ENCODE results near the gene TIMM17B. TPM values are rescaled to one million over a fixed set of nuclear protein-coding genes. Genes with fewer than 3 reads are reported as not detected.

The TIMM17B gene
- total RNA-seq, 1 donor from 2014 or later, result 58.2 TPM

GRCh38 chrX:48936429-48937053, 39.0 kb upstream of the TIMM17B start:
- H3K27ac Mint-ChIP-seq (ENCODE audit: unreplicated experiment), result no peak overlapping the region
- peaks cover 12% of the 10 kb centered on the region for H3K4me1 ChIP-seq (ENCODE audit: insufficient read depth, low read length)
- H3K4me3 Mint-ChIP-seq (ENCODE audit: unreplicated experiment), result no peak overlapping the region
- peak overlapping the region; percentile 44 for H3K4me2 ChIP-seq (ENCODE audit: low read length)
- no peak overlapping the region for H3K9ac ChIP-seq (ENCODE audit: low read length)
- no peaks in the 10 kb centered on the region for H3K27me3 Mint-ChIP-seq (ENCODE audit: low read depth, unreplicated experiment)
- no peaks in the 10 kb centered on the region for H3K27me3 ChIP-seq (ENCODE audit: insufficient read depth, low read length)
- H3K4me1 Mint-ChIP-seq (ENCODE audit: low read depth, unreplicated experiment), result peaks cover 4% of the 10 kb centered on the region
- DNase-seq (ENCODE audit: low read depth) (no peak), FAIRE-seq (no peak)
- peaks cover 37% of the 10 kb centered on the region for H3K79me2 ChIP-seq (ENCODE audit: insufficient read depth, low read length)
- H3K36me3 Mint-ChIP-seq (ENCODE audit: low read depth, unreplicated experiment), result no peaks in the 10 kb centered on the region
- peaks cover 54% of the 10 kb centered on the region for H4K20me1 ChIP-seq (ENCODE audit: insufficient read depth, low read length)
- no peaks in the 10 kb centered on the region for H3K9me3 Mint-ChIP-seq (ENCODE audit: unreplicated experiment)
- no peak overlapping the region for H3K4me3 ChIP-seq (ENCODE audit: insufficient read depth, low read depth, low read length)
- H2AFZ ChIP-seq (ENCODE audit: low read depth, low read length), result no peak overlapping the region
- H3K36me3 ChIP-seq (ENCODE audit: insufficient read depth, low read length), result peaks cover 12% of the 10 kb centered on the region
- no peak overlapping the region for H3K27ac ChIP-seq (ENCODE audit: low read depth, low read length)
- no peak for TF ChIP-seq EZH2 (IDR thresholded peaks at IDR 0.05; ENCODE audit: insufficient read depth, low read length)
- TF ChIP-seq, protein P1, sequence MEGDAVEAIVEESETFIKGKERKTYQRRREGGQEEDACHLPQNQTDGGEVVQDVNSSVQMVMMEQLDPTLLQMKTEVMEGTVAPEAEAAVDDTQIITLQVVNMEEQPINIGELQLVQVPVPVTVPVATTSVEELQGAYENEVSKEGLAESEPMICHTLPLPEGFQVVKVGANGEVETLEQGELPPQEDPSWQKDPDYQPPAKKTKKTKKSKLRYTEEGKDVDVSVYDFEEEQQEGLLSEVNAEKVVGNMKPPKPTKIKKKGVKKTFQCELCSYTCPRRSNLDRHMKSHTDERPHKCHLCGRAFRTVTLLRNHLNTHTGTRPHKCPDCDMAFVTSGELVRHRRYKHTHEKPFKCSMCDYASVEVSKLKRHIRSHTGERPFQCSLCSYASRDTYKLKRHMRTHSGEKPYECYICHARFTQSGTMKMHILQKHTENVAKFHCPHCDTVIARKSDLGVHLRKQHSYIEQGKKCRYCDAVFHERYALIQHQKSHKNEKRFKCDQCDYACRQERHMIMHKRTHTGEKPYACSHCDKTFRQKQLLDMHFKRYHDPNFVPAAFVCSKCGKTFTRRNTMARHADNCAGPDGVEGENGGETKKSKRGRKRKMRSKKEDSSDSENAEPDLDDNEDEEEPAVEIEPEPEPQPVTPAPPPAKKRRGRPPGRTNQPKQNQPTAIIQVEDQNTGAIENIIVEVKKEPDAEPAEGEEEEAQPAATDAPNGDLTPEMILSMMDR (IDR thresholded peaks at IDR 0.05; ENCODE audit: insufficient read depth, low read depth, low read length), result no peak
- no peaks in the 10 kb centered on the region for H3K9me3 ChIP-seq (ENCODE audit: insufficient read depth, low read depth, low read length)

DNA sequence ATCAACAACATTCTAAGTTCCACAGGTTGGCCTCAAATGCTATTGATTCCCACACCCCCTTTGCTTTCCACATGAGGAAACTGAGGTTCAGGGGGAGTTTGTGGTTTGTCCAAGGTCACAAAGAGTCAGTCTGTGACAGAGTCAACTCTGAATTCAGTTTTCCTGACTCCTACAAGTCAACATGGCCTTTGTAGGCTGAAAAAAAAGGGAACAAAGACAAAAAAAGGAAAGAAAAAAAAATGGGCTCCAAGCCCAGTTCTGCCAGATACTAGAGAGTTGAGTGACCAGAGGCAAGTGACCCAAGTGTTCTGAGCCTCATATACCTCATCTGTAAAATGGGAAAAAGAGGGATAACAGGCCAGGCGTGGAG, 37.7 kb upstream of the TIMM17B start:
- H3K27ac ChIP-seq (ENCODE audit: low read depth, low read length), result no peak overlapping the region
- peaks cover 44% of the 10 kb centered on the region for H4K20me1 ChIP-seq (ENCODE audit: insufficient read depth, low read length)
- no peaks in the 10 kb centered on the region for H3K9me3 Mint-ChIP-seq (ENCODE audit: unreplicated experiment)

More for the DNA sequence above, 37.7 kb upstream of the TIMM17B start:
- FAIRE-seq (no peak), DNase-seq (ENCODE audit: low read depth) (no peak)
- H3K79me2 ChIP-seq (ENCODE audit: insufficient read depth, low read length), result peaks cover 26% of the 10 kb centered on the region
- no peak overlapping the region for H3K4me2 ChIP-seq (ENCODE audit: low read length)
- peaks cover 10% of the 10 kb centered on the region for H3K36me3 ChIP-seq (ENCODE audit: insufficient read depth, low read length)
- Mint-ChIP-seq H3K27ac (ENCODE audit: unreplicated experiment) (no peak overlapping the region), H3K4me3 (ENCODE audit: unreplicated experiment) (no peak overlapping the region), H3K27me3 (ENCODE audit: low read depth, unreplicated experiment) (no peaks in the 10 kb centered on the region), H3K4me1 (ENCODE audit: low read depth, unreplicated experiment) (peaks cover 4% of the 10 kb centered on the region), H3K36me3 (ENCODE audit: low read depth, unreplicated experiment) (no peaks in the 10 kb centered on the region)
- H3K9ac ChIP-seq (ENCODE audit: low read length), result no peak overlapping the region
- H3K9me3 ChIP-seq (ENCODE audit: insufficient read depth, low read depth, low read length), result no peaks in the 10 kb centered on the region
- no peaks in the 10 kb centered on the region for H3K27me3 ChIP-seq (ENCODE audit: insufficient read depth, low read length)
- no peak overlapping the region for H2AFZ ChIP-seq (ENCODE audit: low read depth, low read length)
- H3K4me3 ChIP-seq (ENCODE audit: insufficient read depth, low read depth, low read length), result no peak overlapping the region
- TF ChIP-seq, protein P1 (IDR thresholded peaks at IDR 0.05; ENCODE audit: insufficient read depth, low read depth, low read length), result no peak
- TF ChIP-seq EZH2 (IDR thresholded peaks at IDR 0.05; ENCODE audit: insufficient read depth, low read length), result no peak
- H3K4me1 ChIP-seq (ENCODE audit: insufficient read depth, low read length), result peaks cover 12% of the 10 kb centered on the region
